ENCODE data around the gene SNRK. TPM values are rescaled to one million over a fixed set of nuclear protein-coding genes. Genes with fewer than 3 reads are reported as not detected.

Gene SNRK
- total RNA-seq, 1 donor from 2014 or later = 23.6 TPM

DNA sequence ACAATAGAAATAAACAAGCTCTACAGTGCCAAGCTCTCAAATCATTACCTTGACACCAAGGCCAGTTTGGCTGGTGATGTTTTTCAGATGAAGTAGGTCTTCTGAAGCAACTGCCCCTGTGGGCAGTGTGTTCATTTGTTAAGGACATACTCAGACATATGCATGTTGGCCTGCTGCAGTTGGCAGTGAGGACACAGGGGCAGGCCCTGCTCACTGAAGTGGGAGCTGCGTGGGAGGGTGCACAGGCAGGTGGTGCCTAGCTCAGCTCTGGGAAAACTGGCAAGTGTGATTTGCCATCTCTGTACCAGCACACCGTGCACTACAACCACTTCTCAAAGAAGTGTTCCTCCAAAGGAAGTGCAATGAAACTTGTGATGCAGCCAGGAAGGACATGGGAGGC is 28.5 kb upstream of the SNRK start:
- H3K36me3 Mint-ChIP-seq = no peaks in the 10 kb centered on the region
- no peak for DNase-seq (ENCODE audit: extremely low spot score, unreplicated experiment)
- H3K4me1 Mint-ChIP-seq (ENCODE audit: unreplicated experiment) = no peaks in the 10 kb centered on the region
- no peak overlapping the region for H3K27ac Mint-ChIP-seq
- H3K9me3 Mint-ChIP-seq = no peaks in the 10 kb centered on the region
- H3K27me3 Mint-ChIP-seq = peaks cover 20% of the 10 kb centered on the region
- H3K4me3 Mint-ChIP-seq = no peak overlapping the region
- TF ChIP-seq, protein P1, sequence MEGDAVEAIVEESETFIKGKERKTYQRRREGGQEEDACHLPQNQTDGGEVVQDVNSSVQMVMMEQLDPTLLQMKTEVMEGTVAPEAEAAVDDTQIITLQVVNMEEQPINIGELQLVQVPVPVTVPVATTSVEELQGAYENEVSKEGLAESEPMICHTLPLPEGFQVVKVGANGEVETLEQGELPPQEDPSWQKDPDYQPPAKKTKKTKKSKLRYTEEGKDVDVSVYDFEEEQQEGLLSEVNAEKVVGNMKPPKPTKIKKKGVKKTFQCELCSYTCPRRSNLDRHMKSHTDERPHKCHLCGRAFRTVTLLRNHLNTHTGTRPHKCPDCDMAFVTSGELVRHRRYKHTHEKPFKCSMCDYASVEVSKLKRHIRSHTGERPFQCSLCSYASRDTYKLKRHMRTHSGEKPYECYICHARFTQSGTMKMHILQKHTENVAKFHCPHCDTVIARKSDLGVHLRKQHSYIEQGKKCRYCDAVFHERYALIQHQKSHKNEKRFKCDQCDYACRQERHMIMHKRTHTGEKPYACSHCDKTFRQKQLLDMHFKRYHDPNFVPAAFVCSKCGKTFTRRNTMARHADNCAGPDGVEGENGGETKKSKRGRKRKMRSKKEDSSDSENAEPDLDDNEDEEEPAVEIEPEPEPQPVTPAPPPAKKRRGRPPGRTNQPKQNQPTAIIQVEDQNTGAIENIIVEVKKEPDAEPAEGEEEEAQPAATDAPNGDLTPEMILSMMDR (conservative IDR thresholded peaks at IDR 0.05) = no peak

DNA sequence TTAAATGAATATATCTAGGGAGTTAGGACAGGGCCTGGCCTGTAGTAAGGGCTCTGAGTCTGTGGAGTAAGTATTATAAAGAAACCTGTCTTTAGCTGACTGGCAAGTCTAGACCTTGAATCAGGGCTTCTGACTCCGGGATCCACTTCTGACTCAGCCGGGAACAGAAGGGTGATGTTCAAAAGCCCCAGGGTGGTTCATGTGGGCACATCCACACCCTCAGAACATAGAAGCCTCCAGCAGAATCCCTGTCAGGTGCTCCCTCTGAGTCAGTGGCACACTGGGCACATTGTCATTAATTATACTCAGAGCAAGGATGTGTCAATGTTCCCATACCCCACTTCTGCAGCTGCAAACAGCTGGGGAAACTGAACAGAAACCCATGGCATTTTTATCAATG is 26.7 kb upstream of the SNRK start:
- peaks cover 16% of the 10 kb centered on the region for H3K27me3 Mint-ChIP-seq
- TF ChIP-seq, protein P1 (conservative IDR thresholded peaks at IDR 0.05) = no peak

DNA sequence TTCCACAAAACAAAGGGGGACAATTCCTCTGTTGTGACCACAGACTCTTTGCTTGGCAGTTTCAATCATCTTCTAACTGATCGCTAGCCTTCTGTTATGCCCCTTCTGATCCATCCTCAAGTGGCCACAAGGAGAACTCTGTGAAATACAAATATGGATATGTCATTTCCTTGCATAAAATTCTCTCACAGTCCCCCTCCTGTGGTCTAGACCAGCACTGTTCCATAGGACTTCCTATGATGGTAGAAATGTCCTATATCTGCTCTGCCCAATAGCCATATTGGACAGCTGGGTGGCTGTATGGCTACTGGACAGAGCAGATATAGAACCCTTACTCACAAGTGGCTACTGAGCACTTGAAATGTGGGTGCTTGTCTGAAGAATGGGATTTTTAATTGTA is 25.9 kb upstream of the SNRK start:
- no peaks in the 10 kb centered on the region for H3K36me3 Mint-ChIP-seq
- H3K27ac Mint-ChIP-seq = no peak overlapping the region
- no peaks in the 10 kb centered on the region for H3K4me1 Mint-ChIP-seq (ENCODE audit: unreplicated experiment)
- TF ChIP-seq, protein P1 (conservative IDR thresholded peaks at IDR 0.05) = no peak
- no peak overlapping the region for H3K4me3 Mint-ChIP-seq
- DNase-seq (ENCODE audit: extremely low spot score, unreplicated experiment) = no peak
- H3K27me3 Mint-ChIP-seq = peaks cover 18% of the 10 kb centered on the region
- no peaks in the 10 kb centered on the region for H3K9me3 Mint-ChIP-seq

More for the DNA sequence above, 26.7 kb upstream of the SNRK start:
- Mint-ChIP-seq H3K9me3 (no peaks in the 10 kb centered on the region), H3K4me1 (ENCODE audit: unreplicated experiment) (no peaks in the 10 kb centered on the region), H3K36me3 (no peaks in the 10 kb centered on the region), H3K4me3 (no peak overlapping the region), H3K27ac (no peak overlapping the region)
- DNase-seq (ENCODE audit: extremely low spot score, unreplicated experiment) = no peak

- no peak for DNase-seq (ENCODE audit: extremely low spot score, unreplicated experiment)
- TF ChIP-seq, protein P1 (conservative IDR thresholded peaks at IDR 0.05) = no peak
- Mint-ChIP-seq H3K9me3 (no peaks in the 10 kb centered on the region), H3K4me1 (ENCODE audit: unreplicated experiment) (no peaks in the 10 kb centered on the region), H3K4me3 (no peak overlapping the region), H3K36me3 (no peaks in the 10 kb centered on the region), H3K27me3 (peaks cover 14% of the 10 kb centered on the region), H3K27ac (no peak overlapping the region)
Observed at GRCh38 chr3:43262194-43262593, 24.1 kb upstream of the SNRK start.

- no peak overlapping the region for H3K4me3 Mint-ChIP-seq
Observed at GRCh38 chr3:43266451-43266850, 19.9 kb upstream of the SNRK start.

More at GRCh38 chr3:43266451-43266850, 19.9 kb upstream of the SNRK start:
- Mint-ChIP-seq H3K9me3 (no peaks in the 10 kb centered on the region), H3K36me3 (no peaks in the 10 kb centered on the region), H3K27me3 (peaks cover 6% of the 10 kb centered on the region), H3K4me1 (ENCODE audit: unreplicated experiment) (no peaks in the 10 kb centered on the region), H3K27ac (no peak overlapping the region)
- TF ChIP-seq, protein P1 (conservative IDR thresholded peaks at IDR 0.05) = no peak
- DNase-seq (ENCODE audit: extremely low spot score, unreplicated experiment) = no peak
